NB4 (cell line): ENCODE results near the gene KCTD7.

Experiments
- CTCF ChIP-seq: IDR thresholded peaks from one replicate; pipeline ENCODE4 v1.5.1; 2012; ENCODE audit warnings: low read depth, low read length
- MYC ChIP-seq: IDR thresholded peaks from 2 replicates; pipeline ENCODE4 v1.6.1; 2011; ENCODE audit warnings: low read depth, low read length
- POLR2A ChIP-seq: IDR thresholded peaks from 2 replicates; pipeline ENCODE4 v1.6.1; 2011; ENCODE audit warnings: mild to moderate bottlenecking; ENCODE audit not compliant: insufficient read length; ENCODE audit errors: extremely low read depth

DNA sequence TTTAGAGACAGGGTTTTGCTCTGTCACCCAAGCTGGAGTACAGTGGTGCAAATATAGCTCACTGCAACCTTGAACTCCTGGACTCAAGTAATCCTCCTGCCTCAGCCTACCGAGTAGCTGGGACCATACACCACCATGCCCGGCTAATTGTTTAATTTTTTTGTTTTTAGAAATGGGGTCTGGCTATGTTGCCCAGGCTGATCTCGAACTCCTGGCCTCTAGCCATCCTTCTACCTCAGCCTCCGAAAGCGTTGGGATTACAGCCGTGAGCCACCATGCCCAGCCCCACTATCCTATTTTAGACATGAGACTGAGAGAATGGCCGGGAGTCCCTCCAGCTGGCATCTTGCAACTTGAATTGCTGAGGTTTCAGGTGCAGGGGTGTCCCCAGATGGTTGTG lies 39.4 kb downstream of the KCTD7 start:
- TF ChIP-seq CTCF = no peak
- TF ChIP-seq POLR2A = no peak
- no peak for TF ChIP-seq MYC
